PFSK-1 (cell line): Measurements from ENCODE around the gene HSDL1.

Experiments used
- FOXP2 ChIP-seq: optimal IDR thresholded peaks from 2 replicates; pipeline ENCODE3; 2011; ENCODE audit warnings: borderline replicate concordance, control low read depth, inconsistent platforms; ENCODE audit not compliant: insufficient read depth; ENCODE audit errors: extremely low read length, extremely low read depth
- POLR2AphosphoS5 ChIP-seq: IDR thresholded peaks from 2 replicates; pipeline ENCODE4 v1.6.1; 2012; ENCODE audit warnings: low read depth, mild to moderate bottlenecking, control low read depth, low read length, moderate library complexity
- SIN3A ChIP-seq: IDR thresholded peaks from 2 replicates; pipeline ENCODE4 v1.6.1; 2012; ENCODE audit warnings: mild to moderate bottlenecking, low read length, moderate library complexity, borderline replicate concordance; ENCODE audit not compliant: insufficient read depth
- TAF1 ChIP-seq: IDR thresholded peaks from 2 replicates; pipeline ENCODE4 v1.6.1; 2012; ENCODE audit warnings: low read length, control low read depth, borderline replicate concordance; ENCODE audit not compliant: insufficient read depth
- TF ChIP-seq, protein P1 (sequence below), 2 experiments: IDR thresholded peaks; 2 replicates each; pipeline versions ENCODE4 v1.6.1 to v1.8.0; 2011 to 2012; ENCODE audit warnings: low read depth in 2 of 2, low read length in 2 of 2, control low read depth in 1 of 2, inconsistent platforms in 1 of 2, mild to moderate bottlenecking in 1 of 2, moderate library complexity in 1 of 2; ENCODE audit not compliant: insufficient read depth in 1 of 2

DNA sequence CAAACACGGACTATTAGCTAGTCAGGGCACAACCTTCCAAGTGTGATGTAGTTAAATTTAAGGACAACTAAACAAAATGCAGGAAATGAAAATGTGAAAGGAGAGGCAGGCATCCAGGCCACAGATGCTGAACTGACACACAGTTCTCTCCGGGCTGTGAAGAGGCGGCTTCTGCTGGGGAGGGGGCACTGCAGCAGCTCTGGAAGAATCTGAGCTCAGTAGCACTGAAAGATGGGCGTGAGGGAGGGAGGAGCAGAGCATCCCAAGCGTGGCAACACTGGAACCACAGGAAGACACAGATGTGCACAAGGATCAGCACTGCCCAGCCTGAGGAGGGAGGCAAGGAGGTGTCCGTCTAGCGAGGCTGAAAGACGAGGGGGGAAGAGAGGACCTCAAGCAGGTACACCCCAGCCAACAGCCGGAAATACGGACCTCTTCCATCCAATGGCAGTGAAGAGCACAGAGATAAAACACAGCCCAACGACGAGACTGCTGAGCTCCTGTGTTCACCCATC, 39.6 kb downstream of the HSDL1 start:
- TF ChIP-seq POLR2AphosphoS5 (no peak), SIN3A (no peak), TAF1 (no peak), FOXP2 (no peak)
- TF ChIP-seq, protein P1, sequence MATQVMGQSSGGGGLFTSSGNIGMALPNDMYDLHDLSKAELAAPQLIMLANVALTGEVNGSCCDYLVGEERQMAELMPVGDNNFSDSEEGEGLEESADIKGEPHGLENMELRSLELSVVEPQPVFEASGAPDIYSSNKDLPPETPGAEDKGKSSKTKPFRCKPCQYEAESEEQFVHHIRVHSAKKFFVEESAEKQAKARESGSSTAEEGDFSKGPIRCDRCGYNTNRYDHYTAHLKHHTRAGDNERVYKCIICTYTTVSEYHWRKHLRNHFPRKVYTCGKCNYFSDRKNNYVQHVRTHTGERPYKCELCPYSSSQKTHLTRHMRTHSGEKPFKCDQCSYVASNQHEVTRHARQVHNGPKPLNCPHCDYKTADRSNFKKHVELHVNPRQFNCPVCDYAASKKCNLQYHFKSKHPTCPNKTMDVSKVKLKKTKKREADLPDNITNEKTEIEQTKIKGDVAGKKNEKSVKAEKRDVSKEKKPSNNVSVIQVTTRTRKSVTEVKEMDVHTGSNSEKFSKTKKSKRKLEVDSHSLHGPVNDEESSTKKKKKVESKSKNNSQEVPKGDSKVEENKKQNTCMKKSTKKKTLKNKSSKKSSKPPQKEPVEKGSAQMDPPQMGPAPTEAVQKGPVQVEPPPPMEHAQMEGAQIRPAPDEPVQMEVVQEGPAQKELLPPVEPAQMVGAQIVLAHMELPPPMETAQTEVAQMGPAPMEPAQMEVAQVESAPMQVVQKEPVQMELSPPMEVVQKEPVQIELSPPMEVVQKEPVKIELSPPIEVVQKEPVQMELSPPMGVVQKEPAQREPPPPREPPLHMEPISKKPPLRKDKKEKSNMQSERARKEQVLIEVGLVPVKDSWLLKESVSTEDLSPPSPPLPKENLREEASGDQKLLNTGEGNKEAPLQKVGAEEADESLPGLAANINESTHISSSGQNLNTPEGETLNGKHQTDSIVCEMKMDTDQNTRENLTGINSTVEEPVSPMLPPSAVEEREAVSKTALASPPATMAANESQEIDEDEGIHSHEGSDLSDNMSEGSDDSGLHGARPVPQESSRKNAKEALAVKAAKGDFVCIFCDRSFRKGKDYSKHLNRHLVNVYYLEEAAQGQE (IDR thresholded peaks at IDR 0.05; ENCODE audit: insufficient read depth in 1 of 2, low read depth in 2 of 2, low read length in 2 of 2) = no peak
